Karpas-422 (cell line): Measurements from ENCODE around the gene FAM89A. TPM values are rescaled to one million over a fixed set of nuclear protein-coding genes. Genes with fewer than 3 reads are reported as not detected.

ENCODE experiments used
- DNase-seq: peaks from one replicate; pipeline ENCODE4 v3.0.0-alpha.2; 2015
- H2AFZ ChIP-seq: fragments of 200-600 bp; sonication (generic); 2 replicates; pipeline ENCODE4 v1.6.1; 2014; ENCODE audit warnings: antibody characterized with exemption, low read length, mixed read lengths
- H3K27ac ChIP-seq: fragments of 200-600 bp; sonication (generic); 2 replicates; pipeline ENCODE4 v1.5.1; 2014; ENCODE audit warnings: mild to moderate bottlenecking, low read length, moderate library complexity
- H3K27me3 ChIP-seq: fragments of 200-600 bp; sonication (generic); 2 replicates; pipeline ENCODE4 v1.6.1; 2014; ENCODE audit warnings: low read length, mixed read lengths
- H3K36me3 ChIP-seq: fragments of 200-600 bp; sonication (generic); 2 replicates; pipeline ENCODE4 v1.6.1; 2014; ENCODE audit warnings: low read length, mixed read lengths; ENCODE audit not compliant: insufficient read depth
- H3K4me1 ChIP-seq: fragments of 200-600 bp; sonication (generic); 2 replicates; pipeline ENCODE4 v1.6.1; 2014; ENCODE audit warnings: mild to moderate bottlenecking, low read length, mixed read lengths
- H3K4me2 ChIP-seq: fragments of 200-600 bp; sonication (generic); 2 replicates; pipeline ENCODE4 v1.6.1; 2014; ENCODE audit warnings: low read length, low read depth, mild to moderate bottlenecking; ENCODE audit not compliant: poor library complexity, severe bottlenecking
- H3K4me3 ChIP-seq: fragments of 200-600 bp; sonication (generic); 2 replicates; pipeline ENCODE4 v1.5.1; 2014; ENCODE audit warnings: mild to moderate bottlenecking, antibody characterized with exemption, low read length, mixed read lengths
- H3K79me2 ChIP-seq: fragments of 200-600 bp; sonication (generic); 2 replicates; pipeline ENCODE4 v1.6.1; 2014; ENCODE audit warnings: mild to moderate bottlenecking, low read length, mixed read lengths
- H3K9ac ChIP-seq: fragments of 200-600 bp; sonication (generic); 2 replicates; pipeline ENCODE4 v1.6.0; 2014; ENCODE audit warnings: low read length
- H3K9me2 ChIP-seq: fragments of 200-600 bp; sonication (generic), shearing (Covaris generic); replicated peaks from 2 replicates; pipeline ENCODE4 v1.6.0; 2014; ENCODE audit warnings: mild to moderate bottlenecking, low read length, moderate library complexity; ENCODE audit not compliant: insufficient read depth
- H3K9me3 ChIP-seq: fragments of 300-700, 200-600 bp; sonication (generic); 2 replicates; pipeline ENCODE4 v1.6.1; 2014; ENCODE audit warnings: low read length, mixed read lengths
- H4K20me1 ChIP-seq: fragments of 200-600 bp; sonication (generic); 2 replicates; pipeline ENCODE4 v1.6.1; 2014; ENCODE audit warnings: mild to moderate bottlenecking, antibody characterized with exemption, low read length, low read depth; ENCODE audit not compliant: insufficient read depth
- total RNA-seq: library from RNA; depleted of rRNA; stranded (reverse); fragments of >200 nt; shearing (Covaris generic); gene quantifications from 2 replicates; pipeline ENCODE4 v1.2.3, GENCODE V29; 2014; ENCODE audit warnings: low replicate concordance

Gene FAM89A
- total RNA-seq, 1 experiment from 2014 or later, result 8.2 TPM

GRCh38 chr1:231063331-231063730 is 23.3 kb upstream of the FAM89A start:
- no peaks in the 10 kb centered on the region for H3K9me2 ChIP-seq
- H3K4me3 ChIP-seq, result no peak overlapping the region
- no peak overlapping the region for H2AFZ ChIP-seq
- no peak overlapping the region for H3K27ac ChIP-seq
- no peaks in the 10 kb centered on the region for H4K20me1 ChIP-seq
- no peaks in the 10 kb centered on the region for H3K79me2 ChIP-seq
- no peak overlapping the region for H3K9ac ChIP-seq
- DNase-seq, result no peak
- no peaks in the 10 kb centered on the region for H3K9me3 ChIP-seq
- no peaks in the 10 kb centered on the region for H3K36me3 ChIP-seq
- H3K27me3 ChIP-seq, result no peaks in the 10 kb centered on the region
- no peaks in the 10 kb centered on the region for H3K4me1 ChIP-seq
- no peak overlapping the region for H3K4me2 ChIP-seq

DNA sequence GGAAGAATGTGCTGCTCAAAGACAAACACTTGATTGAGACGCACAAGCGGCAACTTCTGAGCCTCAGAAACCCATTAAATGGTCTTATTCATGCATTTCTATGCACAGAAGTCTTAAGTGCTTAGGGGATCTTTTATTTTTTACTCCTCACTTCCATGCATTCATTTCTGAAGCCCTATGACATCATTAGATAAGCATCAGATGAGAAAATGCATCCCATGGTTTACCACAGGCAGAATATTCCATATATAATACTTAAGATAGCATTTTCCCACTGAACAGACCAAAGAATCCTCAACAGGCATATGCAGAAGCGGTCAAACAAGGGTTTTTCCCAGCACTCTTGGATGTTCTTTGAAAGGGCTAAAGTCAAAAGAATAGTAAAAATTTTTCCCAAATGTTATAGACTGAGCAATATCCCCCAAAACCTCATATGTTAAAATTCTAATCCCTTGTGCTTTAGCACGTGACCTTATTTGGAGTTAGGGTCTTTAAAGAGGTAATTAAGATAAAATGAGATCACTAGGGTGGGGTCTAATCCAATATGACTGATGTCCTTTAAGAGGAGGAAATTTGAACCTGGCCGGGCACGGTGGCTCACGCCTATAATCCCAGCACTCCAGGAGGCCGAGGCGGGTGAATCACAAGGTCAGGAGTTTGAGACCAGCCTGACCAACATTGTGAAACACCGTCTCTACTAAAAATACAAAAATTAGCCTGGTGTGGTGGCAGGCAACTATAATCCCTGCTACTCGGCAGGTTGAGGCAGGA is 22.6 kb upstream of the FAM89A start:
- Histone ChIP-seq H3K27me3 (no peaks in the 10 kb centered on the region), H3K9ac (no peak overlapping the region), H2AFZ (no peak overlapping the region), H4K20me1 (no peaks in the 10 kb centered on the region), H3K9me2 (no peaks in the 10 kb centered on the region), H3K27ac (no peak overlapping the region), H3K4me3 (no peak overlapping the region), H3K79me2 (no peaks in the 10 kb centered on the region), H3K4me2 (no peak overlapping the region), H3K36me3 (no peaks in the 10 kb centered on the region), H3K4me1 (no peaks in the 10 kb centered on the region), H3K9me3 (no peaks in the 10 kb centered on the region)
- no peak for DNase-seq

DNA sequence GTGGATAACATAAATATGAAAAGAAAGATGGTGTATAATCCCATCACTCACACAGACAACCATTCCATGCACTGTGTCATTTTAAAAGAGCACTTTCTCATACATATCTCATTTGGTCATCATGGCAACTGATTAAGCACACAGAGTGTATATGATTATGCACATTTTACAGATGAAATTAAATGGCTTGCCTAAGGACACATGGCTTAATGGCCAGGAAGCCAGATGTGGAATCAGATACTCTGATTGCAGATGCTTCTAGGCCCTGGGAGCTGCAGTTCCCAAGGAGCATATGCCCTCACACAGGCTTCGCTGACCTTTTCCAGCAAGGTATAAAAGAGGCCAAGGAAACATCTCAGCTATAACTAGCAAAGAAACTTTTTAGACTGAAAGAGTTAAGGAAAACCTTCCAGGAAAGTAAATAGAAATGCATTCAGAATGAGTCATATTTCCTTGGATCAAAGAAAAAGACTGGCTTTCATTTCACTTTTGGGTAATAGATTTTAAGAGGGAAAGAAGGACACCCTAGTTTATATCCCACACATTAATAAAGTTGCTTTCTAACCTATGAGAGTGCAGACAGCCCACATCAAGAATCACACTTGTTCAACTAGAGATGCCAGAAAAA is 19.6 kb upstream of the FAM89A start:
- Histone ChIP-seq H3K36me3 (no peaks in the 10 kb centered on the region), H3K9me3 (no peaks in the 10 kb centered on the region), H3K4me3 (no peak overlapping the region), H4K20me1 (no peaks in the 10 kb centered on the region), H3K4me1 (no peaks in the 10 kb centered on the region), H3K27me3 (no peaks in the 10 kb centered on the region), H2AFZ (no peak overlapping the region), H3K9me2 (no peaks in the 10 kb centered on the region), H3K79me2 (no peaks in the 10 kb centered on the region), H3K9ac (no peak overlapping the region), H3K27ac (no peak overlapping the region), H3K4me2 (no peak overlapping the region)
- no peak for DNase-seq

GRCh38 chr1:231058416-231059109 is 18.5 kb upstream of the FAM89A start:
- H3K36me3 ChIP-seq, result no peaks in the 10 kb centered on the region
- no peak overlapping the region for H2AFZ ChIP-seq
- H3K9me2 ChIP-seq, result no peaks in the 10 kb centered on the region
- H3K4me3 ChIP-seq, result no peak overlapping the region
- H3K4me1 ChIP-seq, result peaks cover 5% of the 10 kb centered on the region
- peak; percentile 26 for DNase-seq
- H3K9me3 ChIP-seq, result no peaks in the 10 kb centered on the region
- H3K79me2 ChIP-seq, result no peaks in the 10 kb centered on the region
- no peak overlapping the region for H3K27ac ChIP-seq
- no peak overlapping the region for H3K9ac ChIP-seq
- H4K20me1 ChIP-seq, result no peaks in the 10 kb centered on the region
- H3K4me2 ChIP-seq, result no peak overlapping the region
- H3K27me3 ChIP-seq, result no peaks in the 10 kb centered on the region

DNA sequence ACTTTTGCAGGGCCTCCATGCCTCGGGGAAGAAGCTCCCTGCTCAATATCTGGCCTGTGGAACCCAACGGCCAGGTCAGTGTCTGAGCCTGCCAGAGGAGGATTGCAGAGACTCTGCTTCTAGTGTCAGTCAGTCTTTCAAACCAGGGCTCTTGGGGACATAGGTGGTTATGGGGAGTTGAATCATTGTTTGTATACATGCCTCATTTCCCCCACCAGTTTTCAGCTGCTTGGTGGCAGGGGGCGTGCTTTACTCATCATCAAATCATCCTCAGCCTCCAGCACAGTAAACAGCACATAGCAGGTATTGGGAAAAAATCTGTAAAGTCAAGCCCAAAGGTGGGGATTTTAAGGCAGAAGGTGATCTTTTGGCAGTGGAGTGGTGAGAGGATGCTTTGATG is 17.4 kb upstream of the FAM89A start:
- Histone ChIP-seq H3K4me1 (peaks cover 9% of the 10 kb centered on the region), H3K27ac (no peak overlapping the region), H3K9ac (no peak overlapping the region), H3K36me3 (no peaks in the 10 kb centered on the region), H3K4me2 (no peak overlapping the region), H3K9me3 (no peaks in the 10 kb centered on the region), H2AFZ (no peak overlapping the region), H3K9me2 (no peaks in the 10 kb centered on the region), H3K79me2 (no peaks in the 10 kb centered on the region), H3K27me3 (no peaks in the 10 kb centered on the region), H3K4me3 (no peak overlapping the region), H4K20me1 (no peaks in the 10 kb centered on the region)
- DNase-seq, result peak; percentile 27

DNA sequence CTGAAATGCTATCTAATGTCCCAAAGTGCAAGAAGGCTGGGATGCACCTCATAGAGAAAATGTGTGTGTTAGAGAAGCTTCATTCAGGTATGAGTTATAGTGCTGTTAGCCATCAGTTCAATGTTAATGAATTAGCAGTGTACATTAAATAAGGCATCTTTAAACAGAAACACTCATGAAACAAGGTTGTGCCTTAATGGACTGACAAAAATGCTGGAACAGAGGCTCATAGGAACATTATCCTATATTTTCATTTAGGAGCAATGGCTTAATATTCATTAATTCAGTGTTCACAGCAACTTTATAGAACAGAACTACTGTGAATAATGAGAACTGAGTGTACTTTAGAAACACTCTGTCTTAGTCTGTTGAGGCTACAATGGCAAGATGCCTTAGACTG is 15.2 kb upstream of the FAM89A start:
- no peaks in the 10 kb centered on the region for H3K9me3 ChIP-seq
- H3K27ac ChIP-seq, result no peak overlapping the region
- peaks cover 9% of the 10 kb centered on the region for H3K4me1 ChIP-seq
- no peaks in the 10 kb centered on the region for H3K27me3 ChIP-seq
- H3K9ac ChIP-seq, result no peak overlapping the region
- H3K4me3 ChIP-seq, result no peak overlapping the region
- H4K20me1 ChIP-seq, result no peaks in the 10 kb centered on the region
- no peak overlapping the region for H2AFZ ChIP-seq
- H3K79me2 ChIP-seq, result no peaks in the 10 kb centered on the region
- H3K4me2 ChIP-seq, result no peak overlapping the region
- no peak for DNase-seq
- no peaks in the 10 kb centered on the region for H3K36me3 ChIP-seq
- H3K9me2 ChIP-seq, result no peaks in the 10 kb centered on the region

GRCh38 chr1:231053493-231054162 is 13.6 kb upstream of the FAM89A start:
- Histone ChIP-seq H3K9me3 (no peaks in the 10 kb centered on the region), H3K4me2 (peak overlapping the region; percentile 42), H3K36me3 (no peaks in the 10 kb centered on the region), H3K79me2 (no peaks in the 10 kb centered on the region), H4K20me1 (no peaks in the 10 kb centered on the region), H3K27ac (no peak overlapping the region), H3K4me3 (peak overlapping the region; percentile 20; the same call in 1 of the 2 replicates), H3K27me3 (no peaks in the 10 kb centered on the region), H3K9me2 (no peaks in the 10 kb centered on the region), H3K9ac (no peak overlapping the region), H2AFZ (peak overlapping the region; percentile 0; the same call in 1 of the 2 replicates), H3K4me1 (peaks cover 9% of the 10 kb centered on the region)
- peak; percentile 51 for DNase-seq

GRCh38 chr1:231052777-231053176 is 12.7 kb upstream of the FAM89A start:
- Histone ChIP-seq H2AFZ (no peak overlapping the region), H3K36me3 (no peaks in the 10 kb centered on the region), H3K79me2 (no peaks in the 10 kb centered on the region), H3K9me3 (no peaks in the 10 kb centered on the region), H3K4me2 (no peak overlapping the region), H3K9me2 (no peaks in the 10 kb centered on the region), H3K9ac (no peak overlapping the region), H3K27ac (no peak overlapping the region), H3K4me1 (peaks cover 9% of the 10 kb centered on the region), H3K4me3 (no peak overlapping the region), H4K20me1 (no peaks in the 10 kb centered on the region), H3K27me3 (no peaks in the 10 kb centered on the region)
- no peak for DNase-seq
